ENCODE data around the gene NR5A1.

The NR5A1 gene

GRCh38 chr9:124475158-124475867 is 31.9 kb downstream of the NR5A1 start:
- H2AFZ ChIP-seq (ENCODE audit: low read length) = no peak overlapping the region
- H3F3A ChIP-seq (ENCODE audit: low read depth) = no peaks in the 10 kb centered on the region
- no peak overlapping the region for H3K4me3 ChIP-seq (ENCODE audit: low read length, poor library complexity, severe bottlenecking)
- H3K36me3 ChIP-seq (ENCODE audit: insufficient read depth, low read length) = no peaks in the 10 kb centered on the region
- H3K79me2 ChIP-seq (ENCODE audit: insufficient read depth, low read length) = no peaks in the 10 kb centered on the region
- no peaks in the 10 kb centered on the region for H3K27me3 ChIP-seq (ENCODE audit: insufficient read depth, low read length, poor library complexity, severe bottlenecking)
- H3K9me3 ChIP-seq (ENCODE audit: insufficient read depth, low read depth, low read length) = no peaks in the 10 kb centered on the region
- H3K9ac ChIP-seq (ENCODE audit: low read depth, low read length, poor library complexity, severe bottlenecking) = no peak overlapping the region
- no peaks in the 10 kb centered on the region for H4K20me1 ChIP-seq (ENCODE audit: insufficient read depth, low read length, poor library complexity, severe bottlenecking)
- TF ChIP-seq, protein P1, sequence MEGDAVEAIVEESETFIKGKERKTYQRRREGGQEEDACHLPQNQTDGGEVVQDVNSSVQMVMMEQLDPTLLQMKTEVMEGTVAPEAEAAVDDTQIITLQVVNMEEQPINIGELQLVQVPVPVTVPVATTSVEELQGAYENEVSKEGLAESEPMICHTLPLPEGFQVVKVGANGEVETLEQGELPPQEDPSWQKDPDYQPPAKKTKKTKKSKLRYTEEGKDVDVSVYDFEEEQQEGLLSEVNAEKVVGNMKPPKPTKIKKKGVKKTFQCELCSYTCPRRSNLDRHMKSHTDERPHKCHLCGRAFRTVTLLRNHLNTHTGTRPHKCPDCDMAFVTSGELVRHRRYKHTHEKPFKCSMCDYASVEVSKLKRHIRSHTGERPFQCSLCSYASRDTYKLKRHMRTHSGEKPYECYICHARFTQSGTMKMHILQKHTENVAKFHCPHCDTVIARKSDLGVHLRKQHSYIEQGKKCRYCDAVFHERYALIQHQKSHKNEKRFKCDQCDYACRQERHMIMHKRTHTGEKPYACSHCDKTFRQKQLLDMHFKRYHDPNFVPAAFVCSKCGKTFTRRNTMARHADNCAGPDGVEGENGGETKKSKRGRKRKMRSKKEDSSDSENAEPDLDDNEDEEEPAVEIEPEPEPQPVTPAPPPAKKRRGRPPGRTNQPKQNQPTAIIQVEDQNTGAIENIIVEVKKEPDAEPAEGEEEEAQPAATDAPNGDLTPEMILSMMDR (conservative IDR thresholded peaks at IDR 0.05; ENCODE audit: low read length) = peak; percentile 24; the same call in 1 of the 2 replicates
- TF ChIP-seq EZH2phosphoT487 (IDR thresholded peaks at IDR 0.05; ENCODE audit: borderline replicate concordance) = no peak
- no peaks in the 10 kb centered on the region for H3K4me1 ChIP-seq (ENCODE audit: insufficient read depth, low read length, poor library complexity, severe bottlenecking)
- H3K4me2 ChIP-seq (ENCODE audit: low read depth, low read length, poor library complexity, severe bottlenecking) = no peak overlapping the region
- no peaks in the 10 kb centered on the region for H3K9me2 ChIP-seq (replicated peaks; ENCODE audit: low read depth, low read length)

- Histone ChIP-seq H2AFZ (ENCODE audit: low read length) (no peak overlapping the region), H3K4me2 (ENCODE audit: low read depth, low read length, poor library complexity, severe bottlenecking) (no peak overlapping the region), H3K9me3 (ENCODE audit: insufficient read depth, low read depth, low read length) (no peaks in the 10 kb centered on the region), H3K79me2 (ENCODE audit: insufficient read depth, low read length) (no peaks in the 10 kb centered on the region), H3K4me1 (ENCODE audit: insufficient read depth, low read length, poor library complexity, severe bottlenecking) (no peaks in the 10 kb centered on the region), H3K9ac (ENCODE audit: low read depth, low read length, poor library complexity, severe bottlenecking) (no peak overlapping the region), H3K27me3 (ENCODE audit: insufficient read depth, low read length, poor library complexity, severe bottlenecking) (no peaks in the 10 kb centered on the region), H3F3A (ENCODE audit: low read depth) (no peaks in the 10 kb centered on the region), H3K4me3 (ENCODE audit: low read length, poor library complexity, severe bottlenecking) (no peak overlapping the region), H3K36me3 (ENCODE audit: insufficient read depth, low read length) (no peaks in the 10 kb centered on the region), H4K20me1 (ENCODE audit: insufficient read depth, low read length, poor library complexity, severe bottlenecking) (no peaks in the 10 kb centered on the region), H3K9me2 (replicated peaks; ENCODE audit: low read depth, low read length) (no peaks in the 10 kb centered on the region)
- TF ChIP-seq EZH2phosphoT487 (IDR thresholded peaks at IDR 0.05; ENCODE audit: borderline replicate concordance) = no peak
- TF ChIP-seq, protein P1 (conservative IDR thresholded peaks at IDR 0.05; ENCODE audit: low read length) = no peak
These were observed 33.0 kb downstream of the NR5A1 start for GRCh38 chr9:124474151-124474550.

- H3K9me3 ChIP-seq (ENCODE audit: insufficient read depth, low read depth, low read length) = no peaks in the 10 kb centered on the region
- TF ChIP-seq, protein P1 (conservative IDR thresholded peaks at IDR 0.05; ENCODE audit: low read length) = no peak
- no peak for TF ChIP-seq EZH2phosphoT487 (IDR thresholded peaks at IDR 0.05; ENCODE audit: borderline replicate concordance)
These were observed 33.9 kb downstream of the NR5A1 start for GRCh38 chr9:124473310-124473709.

More at GRCh38 chr9:124473310-124473709, 33.9 kb downstream of the NR5A1 start:
- Histone ChIP-seq H3K9ac (ENCODE audit: low read depth, low read length, poor library complexity, severe bottlenecking) (no peak overlapping the region), H3K4me1 (ENCODE audit: insufficient read depth, low read length, poor library complexity, severe bottlenecking) (no peaks in the 10 kb centered on the region), H3K9me2 (replicated peaks; ENCODE audit: low read depth, low read length) (no peaks in the 10 kb centered on the region), H3K79me2 (ENCODE audit: insufficient read depth, low read length) (no peaks in the 10 kb centered on the region), H4K20me1 (ENCODE audit: insufficient read depth, low read length, poor library complexity, severe bottlenecking) (no peaks in the 10 kb centered on the region), H3K27me3 (ENCODE audit: insufficient read depth, low read length, poor library complexity, severe bottlenecking) (no peaks in the 10 kb centered on the region), H2AFZ (ENCODE audit: low read length) (no peak overlapping the region), H3K4me3 (ENCODE audit: low read length, poor library complexity, severe bottlenecking) (no peak overlapping the region), H3K4me2 (ENCODE audit: low read depth, low read length, poor library complexity, severe bottlenecking) (no peak overlapping the region), H3F3A (ENCODE audit: low read depth) (no peaks in the 10 kb centered on the region), H3K36me3 (ENCODE audit: insufficient read depth, low read length) (no peaks in the 10 kb centered on the region)
